Epithelial cell of esophagus (primary cell): ENCODE results near the gene MTHFD1.

Experiments
- DNase-seq: peaks from one replicate; pipeline ENCODE4 v3.0.0; 2010; ENCODE audit warnings: low read depth
- H3K4me3 ChIP-seq: 2 replicates; pipeline ENCODE4 v1.5.1; 2011; ENCODE audit warnings: mild to moderate bottlenecking, low read length, control low read depth
- CTCF ChIP-seq: IDR thresholded peaks from 2 replicates; pipeline ENCODE4 v1.5.1; 2011; ENCODE audit warnings: low read depth, mild to moderate bottlenecking, low read length, control low read depth, inconsistent platforms; ENCODE audit not compliant: insufficient read depth; ENCODE audit errors: missing control alignments

MTHFD1 gene

GRCh38 chr14:64502887-64503433 lies 114.8 kb downstream of the MTHFD1 start:
- no peak for TF ChIP-seq CTCF
- H3K4me3 ChIP-seq: peak overlapping the region; percentile 86
- DNase-seq: peak; percentile 85

- DNase-seq: peak; percentile 91
- H3K4me3 ChIP-seq: peak within 1 kb of the TSS; percentile 86
- no peak for TF ChIP-seq CTCF
Observed at GRCh38 chr14:64503434-64504309, 115.5 kb downstream of the MTHFD1 start, which contains the start of gene ZBTB25. Gene ZBTB25 (minus strand): TSS chr14:64503838. CDS start chr14:64490533, 13,305 bp downstream.

GRCh38 chr14:64504310-64504896 lies 116.2 kb downstream of the MTHFD1 start, which contains the start of gene ZBTB1:
Gene ZBTB1 (plus strand): TSS chr14:64504770. CDS start chr14:64521505, 16,735 bp downstream.
- DNase-seq: peak; percentile 91
- TF ChIP-seq CTCF: no peak
- peak within 1 kb of the TSS; percentile 86 for H3K4me3 ChIP-seq

GRCh38 chr14:64504897-64505794 lies 117.0 kb downstream of the MTHFD1 start:
- peak; percentile 88 for DNase-seq
- no peak for TF ChIP-seq CTCF
- H3K4me3 ChIP-seq: peak overlapping the region; percentile 86

GRCh38 chr14:64506721-64507120 lies 118.6 kb downstream of the MTHFD1 start:
- no peak overlapping the region for H3K4me3 ChIP-seq
- no peak for DNase-seq
- no peak for TF ChIP-seq CTCF
